Islet of Langerhans (tissue), 1 donor: Measurements from ENCODE around the gene FNDC3A.
"Not testable (repeated sequence)": the region's sequence is repeated elsewhere in the genome, so short reads cannot be mapped to it uniquely, and the experiment has no call there.

Experiments used
- FAIRE-seq: peaks from one replicate; lab custom pipeline; 2011; peaks lifted over from hg19 to GRCh38; lab: Jason Lieb, UNC

The FNDC3A gene

DNA sequence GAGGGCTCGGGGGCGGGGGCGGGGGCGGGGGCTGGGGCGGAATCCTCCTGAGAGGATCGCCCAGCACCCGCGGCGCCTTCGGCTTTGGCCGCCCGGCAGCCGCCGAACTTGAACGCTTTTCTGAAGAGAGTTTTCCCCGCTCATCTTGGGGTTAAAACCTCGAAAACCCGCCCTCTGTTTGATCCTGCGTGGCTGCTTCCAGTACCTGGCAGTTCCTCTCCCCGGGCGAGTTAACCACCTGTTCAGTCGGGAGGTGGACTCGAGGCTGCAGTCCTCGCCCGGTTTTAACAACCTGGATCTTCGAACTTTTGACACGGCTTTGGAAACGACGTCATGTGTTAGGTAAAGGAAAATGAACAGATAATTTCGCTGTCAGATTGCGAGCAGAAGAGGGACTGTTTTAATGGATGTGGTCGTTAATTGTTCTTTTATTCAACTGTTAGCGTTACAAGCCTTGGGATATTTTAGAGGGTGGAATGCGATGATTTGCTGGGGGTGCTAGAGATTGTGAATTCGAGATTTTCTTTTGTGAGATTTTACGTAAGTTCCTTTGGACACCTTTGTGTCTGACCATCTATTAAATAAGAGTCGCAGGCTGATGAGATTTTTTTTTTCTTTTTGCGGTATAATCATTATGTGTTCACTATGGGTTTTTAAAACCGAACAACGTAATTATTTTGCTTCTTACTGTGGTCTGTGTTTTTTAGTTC, 1.0 kb downstream of the FNDC3A start:
- peak; percentile 94 for FAIRE-seq

DNA sequence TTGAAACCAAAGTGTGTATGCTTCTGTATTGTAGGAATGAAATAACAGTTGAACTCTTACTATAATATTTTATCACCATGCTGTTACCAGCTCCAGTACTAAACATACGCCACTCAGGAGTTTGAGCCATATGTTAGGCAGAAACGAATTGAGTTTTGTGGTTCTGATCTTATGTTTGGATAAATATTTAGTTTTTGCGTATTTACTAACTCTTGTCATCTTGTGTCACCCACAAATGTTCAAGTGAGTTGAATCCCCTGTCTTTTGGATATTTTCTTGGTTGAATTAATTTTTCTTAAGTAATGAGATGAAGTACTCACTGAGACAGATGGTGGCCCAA, 1.5 kb downstream of the FNDC3A start:
- no peak for FAIRE-seq

DNA sequence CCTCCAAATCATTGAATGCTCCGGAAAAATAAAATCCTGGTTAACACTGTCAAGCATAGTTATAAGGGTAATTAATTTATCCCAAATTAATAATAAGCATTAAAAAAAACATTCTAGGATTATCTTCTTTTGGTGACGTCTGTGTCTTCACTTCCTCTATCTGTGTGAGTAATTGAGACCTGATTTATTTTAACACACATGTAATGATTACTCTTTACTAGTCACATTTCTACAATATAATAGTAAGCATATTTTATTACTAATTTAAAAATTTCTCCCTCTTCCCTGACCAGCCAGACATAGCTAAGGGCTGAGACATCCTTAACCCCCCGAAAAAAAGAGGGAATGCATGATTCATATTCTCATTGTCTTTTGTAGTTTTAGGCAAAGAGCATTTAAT, 2.3 kb downstream of the FNDC3A start:
- peak; percentile 73 for FAIRE-seq

DNA sequence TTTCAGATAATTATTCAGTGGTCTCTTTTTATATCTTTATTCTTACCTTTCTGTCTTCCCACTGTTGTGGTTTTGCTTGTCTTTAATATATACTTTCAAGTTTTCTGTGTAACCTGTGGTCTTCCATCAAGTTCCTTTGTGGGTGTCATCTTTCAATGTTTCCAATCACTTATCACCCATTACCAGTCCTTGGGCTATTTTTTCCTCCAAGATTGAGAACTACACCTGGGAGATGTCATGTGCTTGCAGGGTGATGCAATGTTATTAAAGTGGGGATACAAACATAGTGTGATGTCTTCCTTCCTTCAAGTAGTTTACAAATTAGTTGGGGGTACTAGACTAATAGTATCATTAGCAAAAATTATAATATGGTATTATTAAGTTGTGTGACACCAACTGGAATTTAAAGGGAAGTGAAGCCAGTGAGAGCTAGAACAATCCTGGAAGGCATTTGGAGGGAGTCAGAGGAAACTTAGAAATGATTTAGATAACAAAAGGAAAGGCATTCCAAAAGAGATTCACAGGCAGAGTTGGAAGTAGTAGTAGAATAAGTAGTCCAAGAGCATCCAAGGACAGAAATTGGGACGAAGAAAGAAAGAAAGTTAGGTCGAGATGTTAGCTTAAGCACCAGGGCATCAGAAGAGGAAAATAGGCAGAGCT, 3.4 kb downstream of the FNDC3A start:
- FAIRE-seq = peak; percentile 94

DNA sequence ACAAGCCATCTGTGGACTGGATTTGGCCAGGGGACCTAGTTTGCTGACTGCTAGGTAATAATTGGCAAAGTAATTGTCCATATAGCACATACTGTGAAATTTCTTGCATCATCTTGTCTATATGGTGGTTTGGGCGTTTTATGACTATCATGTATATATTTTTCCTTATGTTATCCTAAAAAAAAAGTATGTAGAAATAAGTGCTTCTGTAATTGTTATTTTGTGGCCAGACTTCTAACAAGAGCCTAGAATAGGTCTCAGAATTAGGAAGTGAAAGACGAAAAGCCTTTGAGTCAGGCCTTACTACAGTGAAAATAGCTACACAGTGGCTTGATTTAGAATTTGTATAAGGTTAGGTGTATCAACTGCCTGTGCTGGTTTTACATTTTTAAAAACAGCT, 4.2 kb downstream of the FNDC3A start:
- no peak for FAIRE-seq

DNA sequence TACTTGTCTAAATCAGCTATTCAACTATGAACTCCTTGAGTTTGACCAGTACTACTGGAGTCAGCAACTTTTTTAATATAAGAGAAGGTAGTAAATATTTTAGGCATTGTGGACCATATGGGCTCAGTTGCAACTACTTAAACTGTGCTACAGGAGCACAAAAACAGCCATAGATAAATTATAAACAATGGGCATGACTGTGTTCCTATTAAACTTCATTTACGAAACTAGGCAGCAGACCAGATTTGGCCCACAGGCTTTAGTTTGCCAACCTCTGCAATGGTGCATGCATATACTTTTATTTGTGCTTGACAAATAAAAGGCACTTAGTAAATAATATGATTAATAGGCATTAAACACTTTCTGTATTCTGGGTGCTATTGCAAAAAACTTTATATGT, 7.6 kb downstream of the FNDC3A start:
- FAIRE-seq = peak; percentile 90

DNA sequence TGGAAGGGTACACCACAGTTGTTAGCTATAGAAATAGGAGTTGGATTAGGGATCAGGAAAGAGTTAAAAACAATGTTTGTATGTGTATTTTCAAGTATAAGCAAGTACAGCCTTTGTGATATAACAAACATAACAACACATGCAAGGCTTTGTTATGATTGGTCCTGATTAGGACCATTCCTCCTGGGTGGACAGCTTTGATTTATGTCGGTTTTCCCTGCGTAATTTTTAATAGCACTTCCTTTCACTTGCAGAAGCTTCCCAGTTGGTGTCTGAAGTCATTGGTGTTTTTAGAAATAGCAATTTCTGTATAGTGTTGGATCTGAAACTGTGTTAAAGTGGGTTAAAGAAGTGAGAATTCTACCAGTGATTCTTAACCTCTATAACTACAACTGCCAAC, 10.0 kb downstream of the FNDC3A start:
- no peak for FAIRE-seq

DNA sequence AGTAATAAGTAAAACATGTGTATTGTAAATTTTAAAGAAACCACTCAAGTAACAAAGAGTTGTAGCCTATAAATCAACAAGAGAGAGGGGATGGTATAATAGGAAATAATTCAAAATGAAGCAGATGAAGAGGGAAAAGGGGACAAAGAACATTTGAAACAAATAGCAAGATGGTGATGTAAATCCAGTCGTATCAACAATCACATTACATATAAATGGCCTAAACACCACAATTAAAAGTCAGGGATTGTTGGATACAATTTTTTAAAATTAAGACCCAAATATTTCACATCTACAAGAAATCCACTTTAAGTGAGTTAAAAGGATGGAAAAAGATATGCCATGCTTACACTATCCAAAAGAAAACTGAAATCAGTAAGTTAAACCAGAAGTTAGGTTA, 15.2 kb downstream of the FNDC3A start:
- no peak for FAIRE-seq

DNA sequence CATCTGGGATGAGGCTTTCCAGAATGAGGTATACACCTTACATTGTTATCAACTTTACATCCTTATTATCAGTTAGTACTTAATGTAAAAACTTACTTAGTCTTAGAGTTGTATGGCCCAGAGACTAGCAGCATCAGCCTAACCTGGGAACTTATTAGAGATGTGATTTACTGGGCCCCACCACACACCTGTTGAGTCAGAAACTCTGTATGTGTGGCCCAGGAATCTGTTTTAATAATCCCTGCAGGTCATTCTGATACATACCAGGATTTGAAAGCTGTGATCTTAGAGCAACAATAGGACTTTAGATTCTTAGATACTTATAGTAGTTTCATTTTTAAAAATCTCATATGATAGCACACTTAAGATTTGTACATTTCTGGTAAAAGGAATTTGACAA, 17.4 kb downstream of the FNDC3A start:
- peak; percentile 84 for FAIRE-seq

DNA sequence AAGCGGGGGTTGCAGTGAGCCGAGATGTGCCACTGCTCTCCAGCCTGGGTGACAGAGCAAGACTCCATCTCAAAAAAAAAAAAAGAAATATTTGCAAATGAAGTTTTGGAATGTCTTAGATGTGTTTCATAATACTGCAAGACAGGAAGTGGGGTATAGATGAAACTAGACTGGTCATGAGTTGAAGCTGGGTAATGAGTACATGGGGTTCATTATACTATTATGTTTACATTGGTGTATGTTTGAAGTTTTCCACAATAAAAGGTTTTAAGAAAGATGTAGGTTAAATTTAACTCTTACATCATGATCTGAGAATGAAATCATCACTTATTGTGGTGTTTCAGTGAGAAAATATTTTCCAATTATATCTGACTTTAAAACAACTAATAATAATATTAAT, 19.0 kb downstream of the FNDC3A start:
- no peak for FAIRE-seq

DNA sequence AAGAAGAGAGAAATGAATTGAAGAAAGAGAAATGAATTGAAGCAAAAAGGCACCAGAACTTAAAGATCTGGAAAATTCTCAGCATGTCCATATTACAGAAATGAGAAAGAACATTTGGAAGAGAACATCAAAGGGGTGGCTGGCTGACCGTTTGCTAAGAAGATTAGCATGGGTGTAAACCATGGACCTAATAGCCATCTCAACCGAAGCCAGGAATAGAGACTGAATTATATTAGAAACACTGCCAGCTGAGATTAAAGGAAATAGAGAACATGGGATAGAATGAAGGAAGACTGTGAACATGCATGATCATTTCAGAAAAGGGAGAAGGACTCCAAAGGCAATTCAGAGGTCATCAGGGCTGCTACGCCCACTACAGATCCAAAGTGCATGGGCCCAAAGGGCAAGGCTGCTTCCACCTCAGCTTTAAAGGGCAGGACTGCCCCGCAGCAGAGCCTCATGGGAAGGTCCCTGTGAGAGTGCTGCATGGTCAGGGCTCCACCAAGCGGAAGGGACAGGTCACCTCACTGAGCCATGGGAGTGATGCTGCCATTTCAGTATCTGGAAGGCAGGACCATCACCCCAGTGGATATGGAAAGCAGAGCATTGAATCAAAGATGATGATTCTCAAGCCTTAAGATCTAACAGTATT, 23.1 kb downstream of the FNDC3A start:
- FAIRE-seq = no peak

DNA sequence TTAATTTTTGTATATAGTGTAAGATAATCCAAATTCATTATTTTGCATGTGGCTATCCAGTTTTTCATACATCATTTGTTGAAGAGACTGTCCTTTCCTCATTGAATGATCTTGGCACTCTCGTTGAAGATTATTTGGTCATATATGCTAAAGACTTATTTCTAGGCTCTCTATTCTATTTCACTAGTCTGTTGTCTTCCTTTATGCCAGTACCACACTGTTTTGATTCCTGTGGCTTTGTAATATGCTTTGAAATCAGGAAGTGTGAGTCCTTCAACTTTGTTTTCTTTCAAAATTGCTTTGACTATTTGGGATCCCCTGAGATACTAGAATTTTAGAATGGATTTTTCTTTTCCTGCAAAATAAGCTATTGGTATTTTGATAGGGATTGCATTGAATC, 24.5 kb downstream of the FNDC3A start:
- FAIRE-seq = no peak

DNA sequence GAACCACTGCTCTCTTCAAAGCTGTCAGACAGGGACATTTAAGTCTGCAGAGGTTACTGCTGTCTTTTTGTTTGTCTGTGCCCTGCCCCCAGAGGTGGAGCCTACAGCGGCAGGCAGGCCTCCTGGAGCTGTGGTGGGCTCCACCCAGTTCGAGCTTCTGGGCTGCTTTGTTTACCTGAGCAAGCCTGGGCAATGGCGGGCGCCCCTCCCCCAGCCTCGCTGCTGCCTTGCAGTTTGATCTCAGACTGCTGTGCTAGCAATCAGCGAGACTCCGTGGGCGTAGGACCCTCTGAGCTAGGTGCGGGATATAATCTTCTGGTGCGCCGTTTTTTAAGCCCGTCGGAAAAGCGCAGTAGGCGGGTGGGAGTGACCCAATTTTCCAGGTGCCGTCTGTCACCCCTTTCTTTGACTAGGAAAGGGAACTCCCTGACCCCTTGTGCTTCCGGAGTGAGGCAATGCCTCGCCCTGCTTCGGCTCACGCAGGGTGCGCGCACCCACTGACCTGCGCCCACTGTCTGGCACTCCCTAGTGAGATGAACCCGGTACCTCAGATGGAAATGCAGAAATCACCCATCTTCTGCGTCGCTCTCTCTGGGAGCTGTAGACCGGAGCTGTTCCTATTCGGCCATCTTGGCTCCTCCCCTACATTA, 43.4 kb downstream of the FNDC3A start:
- FAIRE-seq = not testable (repeated sequence)

DNA sequence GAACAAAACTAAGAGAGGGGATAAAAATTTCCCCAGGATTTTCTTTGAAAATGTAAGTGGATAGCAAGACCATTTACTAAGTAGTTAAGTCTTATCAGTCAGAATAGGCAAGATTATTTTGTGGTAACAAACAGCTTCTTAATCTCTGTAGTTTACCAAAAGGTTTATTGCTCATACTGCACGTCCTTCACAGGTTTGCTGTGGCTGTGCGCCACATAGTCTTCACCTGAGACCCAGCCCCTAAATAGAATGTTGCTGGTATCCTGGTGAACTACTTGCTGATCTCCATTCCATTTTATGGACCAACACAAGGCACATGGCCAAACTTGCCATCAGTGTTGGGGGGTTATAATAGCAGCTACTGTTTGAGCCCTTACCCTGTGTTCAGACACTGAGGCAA, 44.6 kb downstream of the FNDC3A start:
- no peak for FAIRE-seq

DNA sequence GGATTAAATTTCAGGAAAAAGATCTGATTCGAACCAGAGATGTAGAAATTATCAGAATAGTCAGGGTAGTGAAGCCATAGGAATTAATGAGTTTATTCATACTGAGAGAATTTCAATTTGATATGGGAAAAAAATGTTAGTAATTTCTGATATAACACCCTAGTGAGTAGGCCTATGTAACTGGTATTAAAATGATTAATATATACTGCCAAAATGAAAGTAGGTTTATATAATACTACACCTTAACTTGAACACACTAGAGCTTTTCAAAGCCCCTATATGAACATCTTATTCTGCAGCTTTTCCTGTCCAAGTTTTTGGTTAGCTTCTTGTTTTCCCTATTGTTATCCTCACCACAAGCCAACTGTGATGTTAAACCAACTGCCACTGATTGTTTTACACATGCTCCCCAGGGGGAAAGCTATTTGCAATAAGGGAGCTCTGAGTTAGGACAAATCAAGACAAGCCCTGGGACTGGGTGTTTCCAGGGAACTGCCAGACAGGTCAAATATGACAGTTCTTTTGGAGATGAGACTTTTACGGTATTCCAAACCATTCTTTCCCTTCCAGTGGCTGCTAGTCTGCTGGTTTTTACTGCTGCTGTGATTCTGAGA, 45.3 kb downstream of the FNDC3A start:
- FAIRE-seq = no peak

DNA sequence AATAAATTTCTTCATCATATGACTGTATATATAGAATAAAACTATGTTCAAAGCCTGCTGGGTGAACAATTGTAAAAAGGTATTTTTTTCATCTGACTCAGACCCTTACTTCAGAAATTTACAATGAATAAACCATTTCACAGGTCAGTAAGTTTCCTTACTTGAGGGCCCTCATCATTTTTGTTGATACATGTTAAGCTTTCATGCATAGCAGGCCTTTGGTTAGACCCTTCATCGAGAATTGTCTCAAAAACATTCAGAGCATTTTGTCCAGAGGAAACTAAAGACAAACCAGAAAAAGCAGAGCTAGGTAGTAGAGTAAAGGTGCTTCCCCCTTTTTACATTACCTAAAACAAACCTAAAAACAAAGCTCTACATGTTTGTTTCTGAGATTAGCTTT, 46.2 kb downstream of the FNDC3A start:
- peak; percentile 43 for FAIRE-seq

DNA sequence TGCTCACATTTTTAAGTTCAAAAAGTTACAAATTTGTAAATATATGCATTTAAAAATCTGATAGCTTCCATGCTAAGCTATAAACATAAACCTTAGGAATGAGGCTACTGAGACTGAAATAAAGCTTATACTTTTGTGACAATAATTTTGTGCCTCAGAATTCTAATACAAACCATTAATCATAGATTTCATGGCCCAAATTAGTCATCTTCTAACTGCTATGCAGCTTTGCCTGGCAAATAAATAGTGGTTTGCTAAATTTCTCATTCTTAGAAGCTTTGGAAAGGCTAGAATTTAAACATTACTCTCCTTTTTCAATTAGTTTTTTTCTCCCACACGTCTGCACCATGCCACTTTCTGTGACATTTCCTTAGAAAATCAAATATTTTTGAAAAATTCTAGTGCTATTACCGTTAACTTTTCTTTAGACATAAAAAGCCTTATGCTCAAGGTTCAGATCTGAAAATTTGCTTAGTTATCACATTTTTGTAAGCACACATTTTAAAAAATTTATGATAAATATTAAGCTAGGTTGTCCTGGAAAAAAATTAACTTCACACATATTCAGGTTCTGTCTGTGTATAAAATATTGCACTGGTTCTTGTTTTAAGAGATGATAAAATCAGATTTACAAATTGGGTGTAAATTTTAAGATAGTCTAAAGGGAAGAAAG, 46.9 kb downstream of the FNDC3A start:
- peak; percentile 89 for FAIRE-seq

DNA sequence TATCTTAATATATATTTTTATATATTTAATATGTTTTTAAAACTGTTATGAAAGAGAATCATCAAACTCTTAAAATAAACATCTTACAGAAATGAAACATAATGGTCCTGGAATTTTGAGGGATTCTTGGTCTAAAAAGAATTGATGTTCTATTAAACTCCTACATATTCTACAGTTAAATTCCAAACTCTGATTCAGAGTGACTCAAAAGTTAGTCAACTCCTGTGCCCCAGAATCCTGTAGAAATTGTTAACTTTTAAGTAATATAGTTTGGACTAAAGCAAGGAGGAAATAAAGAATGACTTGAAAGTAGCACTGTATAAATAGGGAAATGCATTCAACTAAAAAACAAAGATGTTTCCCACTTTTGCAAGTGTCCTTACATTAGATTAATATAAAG, 47.7 kb downstream of the FNDC3A start:
- peak; percentile 90 for FAIRE-seq

DNA sequence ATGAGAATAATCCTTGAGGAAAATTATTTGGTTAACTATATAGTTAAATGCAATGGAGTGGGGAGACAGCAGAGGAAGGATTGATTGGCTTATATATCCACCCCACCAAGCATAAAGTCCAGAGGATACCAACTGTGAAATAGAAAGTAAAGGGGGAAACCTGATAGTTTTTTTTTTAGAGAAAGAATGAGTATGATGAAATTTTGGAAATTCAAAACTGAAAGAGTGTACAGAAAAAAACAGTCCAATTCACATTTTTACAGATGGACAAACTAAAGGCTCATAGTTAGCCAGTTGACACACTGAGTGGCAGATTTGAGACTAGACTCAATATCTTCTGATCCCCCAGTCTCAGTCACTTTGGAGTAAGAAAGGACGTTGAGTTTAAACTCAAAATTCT, 51.1 kb downstream of the FNDC3A start:
- no peak for FAIRE-seq

DNA sequence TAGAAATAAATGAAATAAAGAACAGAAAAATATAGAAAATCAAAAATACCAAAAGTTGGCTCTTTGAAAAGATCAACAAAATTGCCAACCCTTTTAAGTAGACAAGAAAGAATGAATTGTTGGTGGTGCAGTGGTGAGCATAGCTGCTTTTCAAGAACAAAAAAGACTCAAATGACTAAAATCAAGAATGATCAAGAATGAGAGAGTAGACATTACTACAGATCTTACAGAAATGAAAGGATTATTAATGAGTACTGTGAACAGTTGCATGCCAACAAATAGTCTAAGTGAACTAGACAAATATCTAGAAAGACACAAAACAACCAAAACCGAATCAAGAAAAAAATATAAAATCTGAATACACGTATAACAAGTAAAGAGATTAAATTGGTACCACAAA, 53.9 kb downstream of the FNDC3A start:
- FAIRE-seq = no peak

DNA sequence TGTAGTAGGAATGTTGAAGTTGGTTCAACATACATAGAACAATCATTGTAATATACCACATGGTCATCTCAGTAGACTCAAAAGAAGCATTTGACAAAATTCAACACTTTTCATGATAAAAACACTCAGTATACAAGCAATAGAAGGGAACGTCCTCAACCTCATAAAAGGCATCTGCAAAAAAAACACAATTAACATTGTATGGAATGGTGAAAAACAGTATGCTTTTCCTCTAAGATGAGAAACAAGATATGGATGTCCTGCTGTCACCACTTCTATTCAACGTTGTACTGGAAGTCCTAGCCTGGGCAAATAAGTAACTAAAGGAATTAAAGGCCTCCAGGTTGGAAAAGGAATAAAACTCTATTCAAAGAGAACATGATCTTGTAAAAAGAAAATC, 54.5 kb downstream of the FNDC3A start:
- FAIRE-seq = no peak

DNA sequence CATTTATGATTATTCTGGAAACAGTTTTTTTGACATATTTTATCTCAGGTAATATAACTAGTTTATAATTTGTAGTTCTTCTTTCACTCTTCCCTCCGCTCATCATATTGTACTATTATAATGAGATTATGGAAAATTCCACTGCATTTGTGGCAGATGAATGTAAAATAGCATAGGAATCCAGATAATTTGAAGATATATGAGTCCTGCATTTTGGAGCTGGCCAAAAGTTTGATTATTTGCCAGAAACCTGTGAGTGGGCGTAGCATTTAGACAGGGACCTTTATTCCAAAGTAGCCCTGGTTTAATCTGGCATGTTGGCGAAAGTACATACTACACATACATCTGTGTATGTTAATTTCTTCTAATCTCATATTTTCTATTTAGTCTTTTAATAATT, 65.2 kb downstream of the FNDC3A start:
- no peak for FAIRE-seq
